ENCODE data around the gene WDR91. TPM values are rescaled to one million over a fixed set of nuclear protein-coding genes. Genes with fewer than 3 reads are reported as not detected.

The WDR91 gene
- total and polyA plus RNA-seq, 2 donors (not counting 1 experiment from before 2014, with no cell fraction given), result 26.7 to 40.7 TPM

GRCh38 chr7:135189961-135190360 is 21.4 kb downstream of the WDR91 start:
- Histone ChIP-seq H3K9ac (ENCODE audit: low read length) (no peak overlapping the region), H3K4me1 (ENCODE audit: control insufficient read depth in 2 of 2, insufficient read depth in 2 of 2, low read length in 2 of 2) (peaks cover 9 to 16% of the 10 kb centered on the region in 2 donors), H3K4me3 (ENCODE audit: control extremely low read depth in 1 of 5, extremely low read depth in 1 of 5, insufficient read depth in 1 of 5, low read depth in 2 of 5, low read length in 4 of 5) (no peak overlapping the region), H2AFZ (ENCODE audit: insufficient read depth, low read depth, low read length, poor library complexity, severe bottlenecking) (no peak overlapping the region), H4K20me1 (ENCODE audit: control insufficient read depth, insufficient read depth, low read length, poor library complexity, severe bottlenecking) (no peaks in the 10 kb centered on the region), H3K36me3 (replicated peaks in 1 of 2; ENCODE audit: control extremely low read depth in 1 of 2, control insufficient read depth in 1 of 2, extremely low read depth in 1 of 2, insufficient read depth in 2 of 2, low read length in 1 of 2) (peaks cover 2 to 73% of the 10 kb centered on the region in 2 experiments), H3K27ac (ENCODE audit: low read length in 2 of 2) (no peak overlapping the region), H3K4me2 (replicated peaks; ENCODE audit: low read depth, low read length, poor library complexity, severe bottlenecking) (no peak overlapping the region), H3K9me3 (ENCODE audit: control extremely low read depth in 1 of 3, control insufficient read depth in 2 of 3, insufficient read depth in 1 of 3, low read length in 2 of 3) (no peaks in the 10 kb centered on the region), H3K27me3 (replicated peaks in 1 of 4; ENCODE audit: control extremely low read depth in 1 of 4, control insufficient read depth in 3 of 4, insufficient read depth in 4 of 4, low read length in 3 of 4) (no peaks in the 10 kb centered on the region), H3K79me2 (ENCODE audit: control insufficient read depth, insufficient read depth, low read length) (no peaks in the 10 kb centered on the region)
- H3K9me3 Mint-ChIP-seq (ENCODE audit: insufficient read depth), result no peaks in the 10 kb centered on the region
- ChIA-PET CTCF (interaction anchor here (1.0 to 4.1 kb wide), 3 partner anchors 20 to 203 kb away, joined by 4 to 20 read pairs (median 7); partner anchors contain the start of genes AGBL3 and CYREN), POLR2A (no interaction called here)
- intact Hi-C loops (cut with micrococcal nuclease), result no loop called here
- ATAC-seq (ENCODE audit: low read depth) (no peak), DNase-seq (no peak)
- H3K4me1 Mint-ChIP-seq, result peaks cover 22% of the 10 kb centered on the region
- TF ChIP-seq CTCF (IDR thresholded peaks at IDR 0.05), result no peak
- no peak for TF ChIP-seq EZH2 (IDR thresholded peaks at IDR 0.05; ENCODE audit: borderline replicate concordance, insufficient read depth, low read depth, low read length, poor library complexity, severe bottlenecking)
- no peak overlapping the region for H3K4me3 Mint-ChIP-seq
- WGBS (ENCODE audit: insufficient coverage), result 100% methylated on average over 4 of the region's 4 CpGs
- H3K27me3 Mint-ChIP-seq, result no peaks in the 10 kb centered on the region
- H3K27ac Mint-ChIP-seq, result no peak overlapping the region

- no peaks in the 10 kb centered on the region for H4K20me1 ChIP-seq (ENCODE audit: control insufficient read depth, insufficient read depth, low read length, poor library complexity, severe bottlenecking)
- peaks cover 2 to 69% of the 10 kb centered on the region in 2 experiments for H3K36me3 ChIP-seq (replicated peaks in 1 of 2; ENCODE audit: control extremely low read depth in 1 of 2, control insufficient read depth in 1 of 2, extremely low read depth in 1 of 2, insufficient read depth in 2 of 2, low read length in 1 of 2)
- peaks cover 22% of the 10 kb centered on the region for H3K4me1 Mint-ChIP-seq
- CTCF ChIA-PET, result interaction anchor here (0.7 to 4.1 kb wide), 4 partner anchors 14 to 203 kb away, joined by 3 to 20 read pairs (median 6); partner anchors contain the start of genes AGBL3 and CYREN
- H3K9ac ChIP-seq (ENCODE audit: low read length), result no peak overlapping the region
- no peak for TF ChIP-seq EZH2 (IDR thresholded peaks at IDR 0.05; ENCODE audit: borderline replicate concordance, insufficient read depth, low read depth, low read length, poor library complexity, severe bottlenecking)
- TF ChIP-seq CTCF (IDR thresholded peaks at IDR 0.05), result no peak
- no peaks in the 10 kb centered on the region for H3K9me3 Mint-ChIP-seq (ENCODE audit: insufficient read depth)
- peaks cover 0 to 4% (median 0%) of the 10 kb centered on the region in 3 donors for H3K9me3 ChIP-seq (ENCODE audit: control extremely low read depth in 1 of 3, control insufficient read depth in 2 of 3, insufficient read depth in 1 of 3, low read length in 2 of 3)
- H3K27ac ChIP-seq (ENCODE audit: low read length in 2 of 2), result no peak overlapping the region
- no peak overlapping the region for H3K4me3 ChIP-seq (ENCODE audit: control extremely low read depth in 1 of 5, extremely low read depth in 1 of 5, insufficient read depth in 1 of 5, low read depth in 2 of 5, low read length in 4 of 5)
- H3K4me2 ChIP-seq (replicated peaks; ENCODE audit: low read depth, low read length, poor library complexity, severe bottlenecking), result no peak overlapping the region
- DNase-seq (no peak), ATAC-seq (ENCODE audit: low read depth) (no peak)
- no peaks in the 10 kb centered on the region for H3K27me3 Mint-ChIP-seq
- intact Hi-C loops (cut with micrococcal nuclease), result no loop called here
- peak overlapping the region; percentile 56 for H3K27ac Mint-ChIP-seq
- H3K79me2 ChIP-seq (ENCODE audit: control insufficient read depth, insufficient read depth, low read length), result no peaks in the 10 kb centered on the region
- H2AFZ ChIP-seq (ENCODE audit: insufficient read depth, low read depth, low read length, poor library complexity, severe bottlenecking), result no peak overlapping the region
- 93% methylated on average over 6 of the region's 6 CpGs for WGBS (ENCODE audit: insufficient coverage)
- POLR2A ChIA-PET, result no interaction called here
- no peaks in the 10 kb centered on the region for H3K27me3 ChIP-seq (replicated peaks in 1 of 4; ENCODE audit: control extremely low read depth in 1 of 4, control insufficient read depth in 3 of 4, insufficient read depth in 4 of 4, low read length in 3 of 4)
- H3K4me3 Mint-ChIP-seq, result peak overlapping the region; percentile 54
- peaks cover 9 to 16% of the 10 kb centered on the region in 2 donors for H3K4me1 ChIP-seq (ENCODE audit: control insufficient read depth in 2 of 2, insufficient read depth in 2 of 2, low read length in 2 of 2)
Observed at GRCh38 chr7:135189221-135189662, 22.1 kb downstream of the WDR91 start.
